HepG2 (cell line): ENCODE data around the gene KRT7. TPM values are rescaled to one million over a fixed set of nuclear protein-coding genes. Genes with fewer than 3 reads are reported as not detected.

Experiments
- ATF3 ChIP-seq: sonication (generic); formaldehyde crosslinking; IDR thresholded peaks from 2 replicates; pipeline ENCODE4 v1.4.0; 2020; ENCODE audit warnings: missing genetic modification reagents
- ATF7 ChIP-seq, 2 experiments: fragments of 450-650 bp in 1 of 2; sonication (generic) in 1 of 2; formaldehyde crosslinking in 1 of 2; IDR thresholded peaks; 2 replicates each; pipeline versions ENCODE4 v1.4.0 to v1.6.1; 2016 to 2020; ENCODE audit warnings: antibody characterized with exemption in 1 of 2, mild to moderate bottlenecking in 1 of 2, missing genetic modification reagents in 1 of 2
- CREM ChIP-seq, 2 experiments: sonication (generic) in 1 of 2; formaldehyde crosslinking in 1 of 2; IDR thresholded peaks; 2 replicates each; pipeline versions ENCODE4 v1.4.0 to v1.6.1; 2016 to 2020; ENCODE audit warnings: antibody characterized with exemption in 1 of 2, mild to moderate bottlenecking in 1 of 2, missing genetic modification reagents in 1 of 2
- EED ChIP-seq: sonication (generic); formaldehyde crosslinking; IDR thresholded peaks from 2 replicates; pipeline ENCODE4 v1.5.0; 2020; ENCODE audit warnings: mild to moderate bottlenecking, missing genetic modification reagents
- GATA4 ChIP-seq: sonication (generic); IDR thresholded peaks from 2 replicates; pipeline ENCODE4 v1.6.1; 2016; ENCODE audit warnings: antibody characterized with exemption, low read depth, borderline replicate concordance
- IRF2 ChIP-seq: IDR thresholded peaks from 2 replicates; pipeline ENCODE4 v1.6.1; 2018; ENCODE audit warnings: missing genetic modification reagents, missing compliant biosample characterization
- IRF9 ChIP-seq: sonication (generic); formaldehyde crosslinking; IDR thresholded peaks from 2 replicates; pipeline ENCODE4 v1.8.0; 2022; ENCODE audit warnings: missing genetic modification reagents, mild to moderate bottlenecking, borderline replicate concordance
- MIER2 ChIP-seq: IDR thresholded peaks from 2 replicates; pipeline ENCODE4 v1.6.1; 2016; ENCODE audit warnings: missing biosample characterization, missing genetic modification reagents
- SALL1 ChIP-seq: sonication (generic); formaldehyde crosslinking; IDR thresholded peaks from 2 replicates; pipeline ENCODE4 v1.8.0; 2022; ENCODE audit warnings: mild to moderate bottlenecking, missing genetic modification reagents
- SOX13 ChIP-seq, 3 experiments: fragments of 450-650 bp in 1 of 3; sonication (generic) in 1 of 3; formaldehyde crosslinking in 1 of 3; IDR thresholded peaks in 2 of 3; conservative IDR thresholded peaks in 1 of 3; 2 replicates each; pipeline versions ENCODE4 v1.5.0 to v1.6.1; 2016 to 2020; ENCODE audit warnings: antibody characterized with exemption in 1 of 3, mild to moderate bottlenecking in 1 of 3, missing compliant biosample characterization in 1 of 3, missing genetic modification reagents in 1 of 3, moderate library complexity in 1 of 3
- TBL1XR1 ChIP-seq: fragments of 150-350 bp; IDR thresholded peaks from 2 replicates; pipeline ENCODE4 v1.6.1; 2014; ENCODE audit warnings: borderline replicate concordance, low read length; ENCODE audit not compliant: partially characterized antibody
- TCF7L2 ChIP-seq: IDR thresholded peaks from 2 replicates; pipeline ENCODE4 v1.6.1; 2011; ENCODE audit warnings: mild to moderate bottlenecking, low read depth, low read length, moderate library complexity
- ZBTB38 ChIP-seq: sonication (generic); formaldehyde crosslinking; IDR thresholded peaks from 2 replicates; pipeline ENCODE4 v1.5.1; 2020; ENCODE audit warnings: mild to moderate bottlenecking, missing genetic modification reagents
- ZNF407 ChIP-seq: sonication (generic); formaldehyde crosslinking; IDR thresholded peaks from one replicate; pipeline ENCODE4 v1.5.1; 2020; ENCODE audit warnings: mild to moderate bottlenecking, missing genetic modification reagents; ENCODE audit errors: not compliant biosample characterization
- ZUFSP ChIP-seq: sonication (generic); formaldehyde crosslinking; IDR thresholded peaks from 2 replicates; pipeline ENCODE4 v1.9.0; 2021; ENCODE audit warnings: missing genetic modification reagents, mild to moderate bottlenecking, borderline replicate concordance
- polyA plus RNA-seq, 8 experiments: library from polyadenylated mRNA; depleted of rRNA in 3 of 8; stranded (reverse) in 7 of 8; unstranded in 1 of 8; fragments of >200 nt; fragmentation: Illumina TruSeq in 4 of 8; extraction: Trizol in 4 of 8; gene quantifications; 2 replicates each; pipeline versions ENCODE4 v1.2.1 to v1.2.3, GENCODE V29; 2011 to 2016; ENCODE audit warnings: low read depth in 4 of 8, missing spikeins in 1 of 8, mixed read lengths in 1 of 8; ENCODE audit not compliant: insufficient read depth in 1 of 8
- total RNA-seq, 5 experiments: library from RNA; depleted of rRNA; stranded (reverse); fragments of >200 nt; fragmentation: Illumina TruSeq; extraction: Trizol; gene quantifications; 2 replicates each; pipeline ENCODE4 v1.2.3, GENCODE V29; 2016; ENCODE audit warnings: low read depth in 1 of 5

Gene KRT7
- total and polyA plus RNA-seq, 2 of the 13 experiments (the other 11 are each of a cell fraction or from before 2014, with no cell fraction given), result 0.83 TPM; not detected in 1

GRCh38 chr12:52246720-52247621, 13.9 kb downstream of the KRT7 start (continued):
- no peak for TF ChIP-seq ZNF407 (CRISPR knock-in tag)
- no peak for TF ChIP-seq MIER2
- 0 out of 2 replicates have a peak, but pooled peaks have one; percentile 18 for TF ChIP-seq IRF2
- TF ChIP-seq IRF9 (CRISPR knock-in tag), result no peak
- no peak for TF ChIP-seq TBL1XR1
- no peak for TF ChIP-seq TCF7L2
- no peak for TF ChIP-seq ZBTB38 (CRISPR knock-in tag)
- TF ChIP-seq ATF7 (IDR thresholded peaks at IDR 0.05), result no peak
- TF ChIP-seq ATF7 (CRISPR knock-in tag; IDR thresholded peaks at IDR 0.05), result no peak
- TF ChIP-seq ATF3 (CRISPR knock-in tag), result peak; percentile 92
- no peak for TF ChIP-seq ZUFSP (CRISPR knock-in tag)
- TF ChIP-seq GATA4, result no peak
- TF ChIP-seq CREM (IDR thresholded peaks at IDR 0.05), result no peak
- TF ChIP-seq CREM (CRISPR knock-in tag; IDR thresholded peaks at IDR 0.05), result no peak
- TF ChIP-seq EED (CRISPR knock-in tag), result no peak
- TF ChIP-seq SOX13 (IDR thresholded peaks at IDR 0.05), result peak; percentile 78
- TF ChIP-seq SOX13 (CRISPR knock-in tag; conservative IDR thresholded peaks at IDR 0.05 in 1 of 2, IDR thresholded peaks at IDR 0.05 in 1 of 2), result peak in 1 of 2 experiments; percentile 95; a peak in 2 of 4 replicates
- peak; percentile 42; the same call in 1 of the 2 replicates for TF ChIP-seq SALL1 (CRISPR knock-in tag)
